GM23338 (cell line): ENCODE results near the gene DAD1. TPM values are rescaled to one million over a fixed set of nuclear protein-coding genes. Genes with fewer than 3 reads are reported as not detected.
"Not testable (repeated sequence)": the region's sequence is repeated elsewhere in the genome, so short reads cannot be mapped to it uniquely, and the experiment has no call there.

ENCODE experiments used
- ATAC-seq: fragments of 200-7000 bp; cut with Tn5 transposase; 3 replicates; pipeline ENCODE4 v1.9.1; 2020
- DNase-seq: peaks from one replicate; pipeline ENCODE4 v3.0.0-alpha.2; 2015; ENCODE audit warnings: low spot score
- H2AFZ ChIP-seq: fragments of 200-600 bp; sonication (generic); 2 replicates; pipeline ENCODE4 v1.8.0; 2016; ENCODE audit warnings: antibody characterized with exemption, mild to moderate bottlenecking, moderate library complexity
- H3F3A ChIP-seq: fragments of 200-600 bp; sonication (generic); replicated peaks from 2 replicates; pipeline ENCODE4 v1.8.0; 2017; ENCODE audit warnings: antibody characterized with exemption, mixed run types, low read depth
- H3K27ac ChIP-seq: fragments of 200-600 bp; sonication (generic); 2 replicates; pipeline ENCODE4 v1.6.1; 2016; ENCODE audit warnings: low read depth
- H3K27me3 ChIP-seq: fragments of 200-600 bp; sonication (generic); 2 replicates; pipeline ENCODE4 v1.8.0; 2016; ENCODE audit warnings: mild to moderate bottlenecking, mixed run types, moderate library complexity; ENCODE audit not compliant: insufficient read depth
- H3K36me3 ChIP-seq: fragments of 200-600 bp; sonication (generic); 2 replicates; pipeline ENCODE4 v1.8.0; 2016; ENCODE audit warnings: mild to moderate bottlenecking; ENCODE audit not compliant: insufficient read depth
- H3K4me1 ChIP-seq: fragments of 200-600 bp; sonication (generic); 2 replicates; pipeline ENCODE4 v1.8.0; 2016; ENCODE audit warnings: mild to moderate bottlenecking, moderate library complexity; ENCODE audit not compliant: insufficient read depth
- H3K4me2 ChIP-seq: fragments of 200-600 bp; sonication (generic); 2 replicates; pipeline ENCODE4 v1.7.1; 2017; ENCODE audit warnings: mixed run types
- H3K4me3 ChIP-seq: fragments of 200-600 bp; sonication (generic); 2 replicates; pipeline ENCODE4 v1.6.1; 2016; ENCODE audit warnings: mixed run types
- H3K79me2 ChIP-seq: fragments of 200-600 bp; sonication (generic); replicated peaks from 2 replicates; pipeline ENCODE4 v1.8.0; 2017; ENCODE audit warnings: mild to moderate bottlenecking; ENCODE audit not compliant: insufficient read depth
- H3K9me2 ChIP-seq: fragments of 200-600 bp; sonication (generic); 2 replicates; pipeline ENCODE4 v1.8.0; 2017; ENCODE audit not compliant: insufficient read depth
- H4K20me1 ChIP-seq: fragments of 200-600 bp; sonication (generic); replicated peaks from 2 replicates; pipeline ENCODE4 v1.8.0; 2017; ENCODE audit warnings: mild to moderate bottlenecking; ENCODE audit not compliant: insufficient read depth
- H3K27ac Mint-ChIP-seq: 2 replicates; pipeline ENCODE4 v1.8.0; 2020; ENCODE audit warnings: inconsistent platforms, mild to moderate bottlenecking, moderate library complexity, mixed read lengths
- H3K27me3 Mint-ChIP-seq: 3 replicates; pipeline ENCODE4 v1.8.0; 2022; ENCODE audit warnings: low read depth, mild to moderate bottlenecking, moderate library complexity, mixed read lengths, inconsistent platforms; ENCODE audit not compliant: insufficient read depth, poor library complexity
- H3K36me3 Mint-ChIP-seq: 3 replicates; pipeline ENCODE4 v1.8.0; 2021; ENCODE audit warnings: low read depth, mild to moderate bottlenecking, inconsistent platforms, moderate library complexity, mixed read lengths
- H3K4me1 Mint-ChIP-seq: 3 replicates; pipeline ENCODE4 v1.8.0; 2020; ENCODE audit warnings: mild to moderate bottlenecking, inconsistent platforms, mixed read lengths
- H3K4me3 Mint-ChIP-seq: 3 replicates; pipeline ENCODE4 v1.8.0; 2021; ENCODE audit warnings: moderate library complexity, mild to moderate bottlenecking, inconsistent platforms, mixed read lengths
- H3K9me3 Mint-ChIP-seq: 3 replicates; pipeline ENCODE4 v1.8.0; 2020; ENCODE audit warnings: moderate library complexity, mild to moderate bottlenecking, inconsistent platforms, mixed read lengths
- CREB1 ChIP-seq: fragments of 250-450 bp; sonication (Bioruptor Pico); IDR thresholded peaks from 2 replicates; pipeline ENCODE4 v1.5.0; 2020; ENCODE audit warnings: low read depth, mild to moderate bottlenecking, moderate library complexity
- EZH2phosphoT487 ChIP-seq: fragments of 200-600 bp; sonication (generic); IDR thresholded peaks from one replicate; pipeline ENCODE4 v1.8.1; 2018; ENCODE audit warnings: antibody characterized with exemption; ENCODE audit not compliant: unreplicated experiment
- POLR2AphosphoS5 ChIP-seq: IDR thresholded peaks from 2 replicates; pipeline ENCODE4 v1.6.1; 2016; ENCODE audit warnings: antibody characterized with exemption, low read depth
- ZNF331 ChIP-seq: fragments of 250-450 bp; sonication (Bioruptor Pico); IDR thresholded peaks from 2 replicates; pipeline ENCODE4 v1.5.0; 2020; ENCODE audit warnings: low read depth, mild to moderate bottlenecking, moderate library complexity
- long read RNA-seq: library from polyadenylated mRNA; unstranded; transcript quantifications from one replicate; pipeline ENCODE4 v2.0.0, GENCODE V29; 2020; ENCODE audit not compliant: unreplicated experiment
- polyA plus RNA-seq: library from polyadenylated mRNA; unstranded; fragments of >200 nt; fragmentation: Nextera tagmentation; extraction: Ambion mirVana; gene quantifications from 2 replicates; pipeline ENCODE4 v1.2.1, GENCODE V29; 2016
- total RNA-seq: library from RNA; depleted of rRNA; stranded (reverse); fragments of >200 nt; shearing (Covaris generic); gene quantifications from 2 replicates; pipeline ENCODE4 v1.2.3, GENCODE V29; 2014; rRNA removed
- TF ChIP-seq, protein P1 (sequence below): IDR thresholded peaks from 2 replicates; pipeline ENCODE4 v1.6.1; 2016; ENCODE audit warnings: antibody characterized with exemption

DAD1 gene
- total RNA-seq (180 and 213 TPM in 2 replicates), polyA plus RNA-seq (236 and 252 TPM in 2 replicates)
- long read RNA-seq, transcript DAD1-201 (3 exons, 731 nt), result major isoform, 92 of 100 reads
- long read RNA-seq, partial matches to known transcripts, result 2 of 100 reads
- long read RNA-seq, other reads (novel, unspliced or antisense), result 6 of 100 reads

DNA sequence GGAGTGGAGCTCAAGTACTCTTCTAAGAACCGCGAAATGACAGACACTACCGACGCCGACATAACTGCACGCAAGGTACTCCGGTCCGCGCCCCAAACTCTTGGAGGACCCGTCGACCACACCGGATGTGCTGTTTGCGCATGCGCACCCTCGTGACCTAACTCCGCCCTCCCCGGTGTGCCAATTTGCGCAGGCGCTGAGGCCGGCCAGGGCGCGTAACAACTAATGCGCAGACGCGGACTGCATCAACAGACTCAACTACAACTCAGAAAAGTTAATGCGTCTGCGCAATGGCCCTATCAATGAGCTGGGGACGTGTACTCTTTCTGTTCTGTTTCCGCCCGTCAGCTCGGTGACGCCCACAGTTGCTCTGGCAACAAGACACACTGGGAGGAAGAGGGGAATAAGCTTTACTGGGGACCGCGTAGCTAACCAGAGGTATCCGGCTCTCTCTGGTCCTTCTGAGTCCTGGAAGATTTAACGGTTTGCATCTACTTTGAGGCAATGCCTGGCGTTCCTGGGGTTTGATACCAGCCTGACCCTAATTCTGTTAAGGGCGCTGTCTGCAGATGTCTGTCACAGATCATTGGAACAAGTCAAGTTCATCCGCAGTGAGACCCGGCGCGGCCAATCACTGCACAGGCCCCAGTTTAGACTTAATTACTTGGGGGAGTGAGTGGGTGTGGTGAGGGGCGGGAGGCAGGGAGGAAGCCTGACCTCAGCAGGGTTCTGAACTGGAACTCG, at the start of gene DAD1:
TSS of gene DAD1 (minus strand) at position 129 of the 744 bp plus-strand sequence. CDS start at position 62, 67 bp downstream.
- Mint-ChIP-seq H3K9me3 (peaks cover 5% of the 10 kb centered on the region; the same call in 1 of the 3 replicates), H3K4me1 (peaks cover 30% of the 10 kb centered on the region), H3K4me3 (peak within 1 kb of the TSS; percentile 100), H3K36me3 (no peaks in the 10 kb centered on the region; the same call in 2 of the 3 replicates), H3K27ac (peak within 1 kb of the TSS; percentile 99), H3K27me3 (peaks cover 13% of the 10 kb centered on the region)
- Histone ChIP-seq H3K4me2 (peak within 1 kb of the TSS; percentile 84), H4K20me1 (0 out of 2 replicates have a peak, but pooled peaks cover 2% of the 10 kb centered on the region), H3K9me2 (no peaks in the 10 kb centered on the region), H3K27ac (peak within 1 kb of the TSS; percentile 79), H3F3A (0 out of 2 replicates have a peak, but pooled peaks cover 5% of the 10 kb centered on the region), H2AFZ (peak within 1 kb of the TSS; percentile 67), H3K27me3 (no peaks in the 10 kb centered on the region), H3K79me2 (peaks cover 46% of the 10 kb centered on the region), H3K36me3 (no peaks in the 10 kb centered on the region), H3K4me1 (no peaks in the 10 kb centered on the region; the same call in 1 of the 2 replicates), H3K4me3 (peak within 1 kb of the TSS; percentile 75)
- TF ChIP-seq, protein P1, sequence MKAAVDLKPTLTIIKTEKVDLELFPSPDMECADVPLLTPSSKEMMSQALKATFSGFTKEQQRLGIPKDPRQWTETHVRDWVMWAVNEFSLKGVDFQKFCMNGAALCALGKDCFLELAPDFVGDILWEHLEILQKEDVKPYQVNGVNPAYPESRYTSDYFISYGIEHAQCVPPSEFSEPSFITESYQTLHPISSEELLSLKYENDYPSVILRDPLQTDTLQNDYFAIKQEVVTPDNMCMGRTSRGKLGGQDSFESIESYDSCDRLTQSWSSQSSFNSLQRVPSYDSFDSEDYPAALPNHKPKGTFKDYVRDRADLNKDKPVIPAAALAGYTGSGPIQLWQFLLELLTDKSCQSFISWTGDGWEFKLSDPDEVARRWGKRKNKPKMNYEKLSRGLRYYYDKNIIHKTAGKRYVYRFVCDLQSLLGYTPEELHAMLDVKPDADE, result no peak
- TF ChIP-seq CREB1 (CRISPR knock-in tag), result 0 out of 2 replicates have a peak, but pooled peaks have one; percentile 60
- peak; percentile 88 for TF ChIP-seq POLR2AphosphoS5
- ATAC-seq (peak; percentile 94), DNase-seq (peak; percentile 99)

DNA sequence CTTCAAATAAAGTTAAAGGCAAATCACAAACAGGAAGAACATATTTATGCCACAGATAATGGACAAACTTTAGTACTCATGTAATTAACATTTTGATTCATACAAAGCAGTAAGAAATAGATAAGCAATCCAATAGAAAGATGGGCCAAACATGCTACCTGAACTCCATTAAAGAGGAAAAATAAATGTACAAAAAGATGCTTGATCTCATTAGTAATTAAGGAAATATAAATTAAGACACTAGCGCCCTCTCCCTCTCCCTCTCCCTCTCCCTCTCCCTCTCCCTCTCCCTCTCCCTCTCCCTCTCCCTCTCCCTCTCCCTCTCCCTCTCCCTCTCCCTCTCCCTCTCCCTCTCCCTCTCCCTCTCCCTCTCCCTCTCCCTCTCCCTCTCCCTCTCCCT, 47.0 kb upstream of the DAD1 start:
- H3K27ac Mint-ChIP-seq, H3K4me1 Mint-ChIP-seq, DNase-seq, H3K4me2 ChIP-seq, H3K9me2 ChIP-seq, H2AFZ ChIP-seq, H3K79me2 ChIP-seq, H3K27ac ChIP-seq, H3K27me3 ChIP-seq, H4K20me1 ChIP-seq, ATAC-seq, H3K4me1 ChIP-seq, H3K36me3 ChIP-seq, H3K4me3 Mint-ChIP-seq, H3K4me3 ChIP-seq, H3F3A ChIP-seq: not testable (repeated sequence)
- Mint-ChIP-seq H3K9me3 (peaks cover 38% of the 10 kb centered on the region), H3K27me3 (peaks cover 17% of the 10 kb centered on the region), H3K36me3 (peaks cover 26% of the 10 kb centered on the region)

DNA sequence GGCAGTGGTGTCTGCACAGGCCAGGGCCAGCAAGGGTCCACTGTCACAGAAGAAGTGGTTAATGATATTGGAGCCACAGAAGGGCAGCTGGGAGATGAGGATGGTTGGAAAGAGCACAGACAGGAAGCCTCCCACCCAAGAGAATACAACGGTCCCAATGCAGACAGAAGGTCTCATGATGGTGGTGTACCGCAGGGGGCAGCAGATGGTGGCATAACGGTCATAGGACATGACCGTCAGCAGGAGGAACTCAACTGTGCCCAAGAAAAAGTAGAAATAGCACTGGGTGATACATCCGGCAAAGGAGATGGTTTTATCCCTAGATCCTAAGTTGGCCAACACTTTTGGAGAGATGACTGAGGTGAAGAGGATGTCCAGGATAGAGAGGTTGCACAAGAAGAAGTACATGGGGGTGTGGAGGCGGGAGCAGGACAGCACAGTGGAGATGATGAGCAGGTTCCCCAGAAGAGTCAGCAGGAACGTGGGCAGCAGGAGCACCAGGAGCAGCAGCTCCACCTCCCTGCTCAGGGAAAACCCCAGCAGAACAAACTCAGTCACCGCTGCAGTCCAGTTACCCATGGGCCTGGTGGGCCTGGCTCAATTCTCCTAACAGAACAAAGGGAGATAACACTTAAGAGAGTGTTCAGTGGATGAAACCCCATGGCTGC, 45.3 kb upstream of the DAD1 start:
- no peak for DNase-seq
- no peak for ATAC-seq
- Histone ChIP-seq H3K79me2 (no peaks in the 10 kb centered on the region), H3K4me3 (no peak overlapping the region), H3K27me3 (no peaks in the 10 kb centered on the region), H3K9me2 (no peaks in the 10 kb centered on the region; the same call in 1 of the 2 replicates), H3K27ac (no peak overlapping the region), H3K4me2 (no peak overlapping the region), H4K20me1 (no peaks in the 10 kb centered on the region), H2AFZ (no peak overlapping the region), H3F3A (no peaks in the 10 kb centered on the region), H3K36me3 (no peaks in the 10 kb centered on the region; the same call in 1 of the 2 replicates), H3K4me1 (no peaks in the 10 kb centered on the region)
- Mint-ChIP-seq H3K27me3 (peaks cover 17% of the 10 kb centered on the region), H3K36me3 (peaks cover 35% of the 10 kb centered on the region), H3K4me3 (no peak overlapping the region), H3K9me3 (peaks cover 52% of the 10 kb centered on the region), H3K4me1 (peaks cover 13% of the 10 kb centered on the region), H3K27ac (no peak overlapping the region)
- TF ChIP-seq ZNF331 (CRISPR knock-in tag) (no peak), EZH2phosphoT487 (no peak)
- TF ChIP-seq, protein P1, result no peak
